ENCODE data around the gene IP6K2.
A peak's percentile ranks its signal among the peaks of the same experiment; 100 is the strongest.

IP6K2 gene

GRCh38 chr3:48672522-48672921 is 44.5 kb downstream of the IP6K2 start:
- Mint-ChIP-seq H3K27me3 (no peaks in the 10 kb centered on the region), H3K9me3 (no peaks in the 10 kb centered on the region), H3K4me3 (no peak overlapping the region), H3K27ac (no peak overlapping the region), H3K4me1 (no peaks in the 10 kb centered on the region)
- ATAC-seq: no peak
- DNase-seq: no peak

GRCh38 chr3:48664929-48665328 is 52.1 kb downstream of the IP6K2 start:
- DNase-seq (no peak), ATAC-seq (no peak)
- Mint-ChIP-seq H3K27me3 (peaks cover 40% of the 10 kb centered on the region), H3K9me3 (no peaks in the 10 kb centered on the region), H3K27ac (no peak overlapping the region), H3K4me1 (peaks cover 33% of the 10 kb centered on the region), H3K4me3 (no peak overlapping the region)

GRCh38 chr3:48664313-48664644 is 52.7 kb downstream of the IP6K2 start:
- H3K27me3 Mint-ChIP-seq: peaks cover 45% of the 10 kb centered on the region
- DNase-seq (no peak), ATAC-seq (no peak)
- H3K9me3 Mint-ChIP-seq: no peaks in the 10 kb centered on the region
- H3K4me1 Mint-ChIP-seq: peaks cover 33% of the 10 kb centered on the region
- peak overlapping the region; percentile 92 for H3K4me3 Mint-ChIP-seq
- peak overlapping the region in 1 of 2 donors; percentile 93 for H3K27ac Mint-ChIP-seq

GRCh38 chr3:48663489-48664312 is 53.3 kb downstream of the IP6K2 start:
- peak overlapping the region; percentile 92 to 93 for H3K27ac Mint-ChIP-seq
- peak overlapping the region; percentile 92 for H3K4me3 Mint-ChIP-seq
- peaks cover 45% of the 10 kb centered on the region for H3K27me3 Mint-ChIP-seq
- peaks cover 33% of the 10 kb centered on the region for H3K4me1 Mint-ChIP-seq
- peak; percentile 94 to 96 for DNase-seq
- no peaks in the 10 kb centered on the region for H3K9me3 Mint-ChIP-seq
- peak; percentile 91 for ATAC-seq

GRCh38 chr3:48662753-48663488 is 54.1 kb downstream of the IP6K2 start, which contains the start of gene CELSR3:
CELSR3 (minus strand) TSS chr3:48662886; CDS start chr3:48662634, 252 bp downstream.
- DNase-seq: peak; percentile 69 to 82
- peaks cover 33% of the 10 kb centered on the region for H3K4me1 Mint-ChIP-seq
- H3K9me3 Mint-ChIP-seq: no peaks in the 10 kb centered on the region
- H3K27me3 Mint-ChIP-seq: peaks cover 45% of the 10 kb centered on the region
- peak within 1 kb of the TSS; percentile 92 to 93 for H3K27ac Mint-ChIP-seq
- H3K4me3 Mint-ChIP-seq: peak within 1 kb of the TSS; percentile 92
- peak; percentile 55 for ATAC-seq

- Mint-ChIP-seq H3K4me1 (peaks cover 38% of the 10 kb centered on the region), H3K9me3 (no peaks in the 10 kb centered on the region), H3K27ac (no peak overlapping the region), H3K4me3 (peak overlapping the region; percentile 71 to 92), H3K27me3 (peaks cover 45% of the 10 kb centered on the region)
- no peak for DNase-seq
- ATAC-seq: no peak
Measured at GRCh38 chr3:48662145-48662752, 54.8 kb downstream of the IP6K2 start.

GRCh38 chr3:48661501-48662144 is 55.4 kb downstream of the IP6K2 start:
- DNase-seq: peak; percentile 75 to 86
- Mint-ChIP-seq H3K4me3 (peak overlapping the region; percentile 54 to 71), H3K4me1 (peaks cover 44% of the 10 kb centered on the region), H3K27me3 (peaks cover 45% of the 10 kb centered on the region), H3K27ac (no peak overlapping the region), H3K9me3 (no peaks in the 10 kb centered on the region)
- ATAC-seq: no peak

GRCh38 chr3:48660800-48661400 is 56.1 kb downstream of the IP6K2 start:
- Mint-ChIP-seq H3K27ac (peak overlapping the region in 1 of 2 donors; percentile 78), H3K27me3 (peaks cover 45% of the 10 kb centered on the region), H3K4me3 (peak overlapping the region; percentile 45 to 54), H3K4me1 (peaks cover 47% of the 10 kb centered on the region), H3K9me3 (no peaks in the 10 kb centered on the region)
- DNase-seq (no peak), ATAC-seq (no peak)

GRCh38 chr3:48656841-48657281 is 60.2 kb downstream of the IP6K2 start:
- Mint-ChIP-seq H3K4me3 (peak overlapping the region; percentile 84 to 90), H3K4me1 (peaks cover 43% of the 10 kb centered on the region), H3K27me3 (peaks cover 24% of the 10 kb centered on the region), H3K27ac (peak overlapping the region; percentile 87 to 91), H3K9me3 (no peaks in the 10 kb centered on the region)
- peak; percentile 26 for ATAC-seq
- DNase-seq: peak; percentile 50 to 63

GRCh38 chr3:48656061-48656840 is 60.8 kb downstream of the IP6K2 start:
- Mint-ChIP-seq H3K4me1 (peaks cover 37% of the 10 kb centered on the region), H3K27me3 (peaks cover 18% of the 10 kb centered on the region), H3K9me3 (no peaks in the 10 kb centered on the region), H3K4me3 (peak overlapping the region; percentile 84 to 90), H3K27ac (peak overlapping the region; percentile 87 to 91)
- DNase-seq (peak; percentile 91 to 93), ATAC-seq (peak; percentile 83)

GRCh38 chr3:48655606-48656005 is 61.4 kb downstream of the IP6K2 start:
- DNase-seq (peak; percentile 46 to 68), ATAC-seq (peak; percentile 53)
- Mint-ChIP-seq H3K9me3 (no peaks in the 10 kb centered on the region), H3K27ac (peak overlapping the region; percentile 71 to 85), H3K4me1 (peaks cover 32% of the 10 kb centered on the region), H3K27me3 (peaks cover 11% of the 10 kb centered on the region), H3K4me3 (peak overlapping the region; percentile 82 to 90)

GRCh38 chr3:48655063-48655462 is 62.0 kb downstream of the IP6K2 start:
- no peak for DNase-seq
- no peak for ATAC-seq
- Mint-ChIP-seq H3K9me3 (no peaks in the 10 kb centered on the region), H3K27me3 (peaks cover 6% of the 10 kb centered on the region), H3K4me3 (peak overlapping the region; percentile 82 to 90), H3K4me1 (peaks cover 32% of the 10 kb centered on the region), H3K27ac (peak overlapping the region; percentile 71 to 73)

- ATAC-seq: no peak
- H3K27ac Mint-ChIP-seq: no peak overlapping the region
- H3K4me1 Mint-ChIP-seq: peaks cover 32% of the 10 kb centered on the region
- no peaks in the 10 kb centered on the region for H3K9me3 Mint-ChIP-seq
- H3K27me3 Mint-ChIP-seq: no peaks in the 10 kb centered on the region
- H3K4me3 Mint-ChIP-seq: no peak overlapping the region
- no peak for DNase-seq
Measured at GRCh38 chr3:48652923-48653715, 63.9 kb downstream of the IP6K2 start.

GRCh38 chr3:48651771-48652170 is 65.2 kb downstream of the IP6K2 start:
- ATAC-seq (no peak), DNase-seq (no peak)
- Mint-ChIP-seq H3K4me3 (no peak overlapping the region), H3K9me3 (no peaks in the 10 kb centered on the region), H3K27me3 (no peaks in the 10 kb centered on the region), H3K4me1 (peaks cover 23% of the 10 kb centered on the region), H3K27ac (no peak overlapping the region)
